AG04449 (cell line): ENCODE results near the gene SFTPD.

ENCODE experiments used
- CTCF ChIA-PET: fragments of 350-600 bp; formaldehyde crosslinking; extraction: SDS; loops from one replicate; lab custom pipeline; 2021; ENCODE audit warnings: antibody characterized with exemption; lab: Yijun Ruan, JAX
- POLR2A ChIA-PET: fragments of 400-600, 350-600 bp; formaldehyde crosslinking; extraction: SDS; loops from one replicate; lab custom pipeline; 2020; ENCODE audit warnings: antibody characterized with exemption, inconsistent platforms; lab: Yijun Ruan, JAX
- DNase-seq: peaks from one replicate; pipeline ENCODE4 v3.0.0-alpha.2; 2010; ENCODE audit warnings: low read depth, low spot score
- H3K4me3 ChIP-seq: 2 replicates; pipeline ENCODE4 v1.5.1; 2011; ENCODE audit warnings: low read depth, mild to moderate bottlenecking, control low read depth, low read length
- CTCF ChIP-seq: IDR thresholded peaks from one replicate; pipeline ENCODE4 v1.5.1; 2011; ENCODE audit warnings: mild to moderate bottlenecking, moderate library complexity, low read length, control low read depth, inconsistent platforms; ENCODE audit not compliant: insufficient read depth; ENCODE audit errors: missing control alignments

SFTPD gene

DNA sequence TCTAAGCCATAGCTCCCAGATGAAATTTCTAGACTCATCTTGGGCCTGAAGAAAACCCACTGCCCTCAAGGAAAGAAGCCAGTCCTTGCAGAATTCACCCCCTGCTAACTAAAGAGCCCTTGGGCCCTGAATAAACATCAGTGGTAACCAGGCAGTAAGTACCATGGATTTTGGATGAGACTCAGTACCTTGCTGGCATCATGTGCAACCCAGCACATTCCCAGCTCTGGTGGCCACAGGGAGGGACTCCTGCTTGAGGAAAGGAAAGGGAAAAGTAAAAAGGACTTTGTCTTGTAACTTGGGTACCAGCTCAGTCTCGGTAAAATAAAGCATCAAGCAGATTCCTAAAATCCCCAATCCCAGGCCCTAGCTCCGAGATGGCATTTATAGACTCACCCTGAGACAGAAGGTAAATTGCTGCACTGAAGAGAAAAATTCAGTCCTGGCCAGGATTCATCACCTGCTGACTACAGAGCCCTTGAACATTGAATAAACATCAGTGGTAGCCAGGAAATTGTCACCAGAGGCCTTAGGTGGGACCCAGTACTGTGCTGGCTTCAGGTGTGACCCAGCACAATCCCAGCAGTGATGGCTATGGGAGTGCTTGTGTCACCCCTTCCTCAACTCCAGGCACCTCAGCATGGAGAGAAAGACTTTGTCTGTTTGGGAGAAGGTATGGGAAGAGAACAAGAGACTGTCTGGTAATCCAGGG lies 31.2 kb upstream of the SFTPD start:
- DNase-seq, result no peak
- H3K4me3 ChIP-seq, result no peak overlapping the region
- no peak for TF ChIP-seq CTCF
- POLR2A ChIA-PET, result no interaction called here
- CTCF ChIA-PET, result no interaction called here

- ChIA-PET POLR2A (no interaction called here), CTCF (no interaction called here)
- TF ChIP-seq CTCF, result no peak
- DNase-seq, result no peak
- no peak overlapping the region for H3K4me3 ChIP-seq
Measured at GRCh38 chr10:79979310-79979975, 30.5 kb upstream of the SFTPD start.

- no peak for DNase-seq
Measured at GRCh38 chr10:79976999-79977398, 28.1 kb upstream of the SFTPD start.

GRCh38 chr10:79970062-79970461 lies 21.2 kb upstream of the SFTPD start:
- no peak for DNase-seq
- POLR2A ChIA-PET, result no interaction called here
- TF ChIP-seq CTCF, result no peak
- CTCF ChIA-PET, result interaction anchor here (1.2 kb wide), 1 partner anchor 19 kb away, joined by 4 read pairs; no protein-coding TSS in a partner anchor
- no peak overlapping the region for H3K4me3 ChIP-seq

More at GRCh38 chr10:79976999-79977398, 28.1 kb upstream of the SFTPD start:
- no peak overlapping the region for H3K4me3 ChIP-seq
- CTCF ChIA-PET, result no interaction called here
- TF ChIP-seq CTCF, result no peak
- POLR2A ChIA-PET, result no interaction called here

DNA sequence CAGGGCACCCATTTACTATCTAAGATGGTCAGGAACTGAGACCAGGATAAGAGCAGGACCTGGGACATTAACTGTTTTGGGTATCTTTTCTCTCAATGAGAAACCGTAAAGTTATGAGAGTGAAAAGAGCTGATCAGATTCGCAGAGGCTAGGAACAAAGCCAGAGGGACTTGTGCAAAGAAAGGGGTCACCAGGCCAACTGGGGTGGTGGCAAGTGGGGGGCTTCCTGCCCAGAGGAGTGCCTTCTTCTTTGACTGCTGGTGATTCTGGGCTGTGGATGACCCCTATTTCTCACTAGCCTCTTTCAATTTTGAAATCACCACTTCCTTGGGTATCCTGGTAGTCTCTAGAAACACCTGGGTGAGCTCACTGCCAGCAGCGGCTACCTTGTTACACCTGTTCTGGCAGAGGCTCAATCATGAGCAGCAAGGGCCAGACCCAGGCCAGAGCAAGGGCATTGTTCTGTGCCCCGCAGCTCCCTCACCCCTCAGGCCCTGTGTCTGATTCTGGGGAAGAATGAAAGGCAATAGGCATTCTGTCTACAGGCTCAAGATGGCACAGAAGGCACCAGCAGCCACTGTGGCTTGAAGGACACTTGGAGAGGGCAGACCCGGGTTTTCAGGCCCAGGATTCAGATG lies 999 bp downstream of the SFTPD start:
- ChIA-PET POLR2A (no interaction called here), CTCF (no interaction called here)
- DNase-seq, result no peak
- H3K4me3 ChIP-seq, result no peak overlapping the region
- no peak for TF ChIP-seq CTCF

GRCh38 chr10:79947083-79947415 lies 1.9 kb downstream of the SFTPD start:
- no peak for DNase-seq
- no peak overlapping the region for H3K4me3 ChIP-seq
- TF ChIP-seq CTCF, result no peak
- ChIA-PET CTCF (no interaction called here), POLR2A (no interaction called here)
